Motor neuron (in vitro differentiated cells): ENCODE results near the gene PIAS4. TPM values are rescaled to one million over a fixed set of nuclear protein-coding genes. Genes with fewer than 3 reads are reported as not detected.
A peak's percentile ranks its signal among the peaks of the same experiment; 100 is the strongest.

Experiments used
- ATAC-seq, 8 experiments: fragments of 200-7000 bp; cut with Tn5 transposase; replicated peaks in 6 of 8; 2 replicates each; pipeline ENCODE4 v1.8.0; 2021; ENCODE audit warnings: mild to moderate bottlenecking in 8 of 8, moderate library complexity in 8 of 8
- H3K27ac ChIP-seq, 2 donors: fragments of 250-450 bp; sonication (Bioruptor Pico); 2 replicates each; pipeline ENCODE4 v1.9.0; 2021; ENCODE audit warnings: antibody characterized with exemption in 2 of 2, mild to moderate bottlenecking in 2 of 2, moderate library complexity in 1 of 2
- H3K4me1 ChIP-seq, 2 donors: fragments of 250-450 bp; sonication (Bioruptor Pico); replicated peaks in 1 of 2; 2 replicates each; pipeline ENCODE4 v1.6.1; 2021; ENCODE audit warnings: antibody characterized with exemption in 2 of 2, mild to moderate bottlenecking in 2 of 2, moderate library complexity in 1 of 2
- H3K4me3 ChIP-seq, 5 donors: fragments of 250-450 bp; sonication (Bioruptor Pico); 2 replicates each; pipeline ENCODE4 v1.9.0; 2021; ENCODE audit warnings: antibody characterized with exemption in 5 of 5, mild to moderate bottlenecking in 5 of 5, moderate library complexity in 4 of 5
- WGBS, 10 experiments: fragments of 450-650 bp; shearing (Covaris generic); methylation state at CpG; one replicate each; pipeline ENCODE4 v1.0.0; 2022; 5-methylcytosine and 5-hydroxymethylcytosine counted together
- in situ Hi-C, 9 experiments: fragments of 400-800 bp; cut with MboI; loops; one replicate each; pipeline ENCODE4 v1.15.0; 2021; ENCODE audit warnings: low sequenced_read_pairs in 9 of 9, low pct_unique_long_range_greater_than_20kb in 2 of 9; ENCODE audit not compliant: unreplicated experiment in 9 of 9
- total RNA-seq, 8 experiments: library from RNA; unstranded; fragments of 300-600 nt; gene quantifications; 2 replicates each; pipeline versions ENCODE4 v1.2.3 to v1.2.4, GENCODE V29; 2022

The PIAS4 gene
- total RNA-seq, 8 experiments from 2014 or later: 11.6 to 31.8 (median 22.6) TPM

- H3K4me1 ChIP-seq: peaks cover 15 to 22% of the 10 kb centered on the region in 2 donors
- no peak overlapping the region for H3K4me3 ChIP-seq
- WGBS, 10 experiments: 19 to 60% methylated on average over 1 to 3 of the region's 19 CpGs; no CpG with 5 or more reads in 8 of the 10 experiments
- in situ Hi-C loops: no loop called here
- peak overlapping the region; percentile 49 to 83 for H3K27ac ChIP-seq
- ATAC-seq: peak in 7 of 8 experiments; percentile 1 to 20 (median 5)
Observed at GRCh38 chr19:4059453-4059871, 51.9 kb downstream of the PIAS4 start.

DNA sequence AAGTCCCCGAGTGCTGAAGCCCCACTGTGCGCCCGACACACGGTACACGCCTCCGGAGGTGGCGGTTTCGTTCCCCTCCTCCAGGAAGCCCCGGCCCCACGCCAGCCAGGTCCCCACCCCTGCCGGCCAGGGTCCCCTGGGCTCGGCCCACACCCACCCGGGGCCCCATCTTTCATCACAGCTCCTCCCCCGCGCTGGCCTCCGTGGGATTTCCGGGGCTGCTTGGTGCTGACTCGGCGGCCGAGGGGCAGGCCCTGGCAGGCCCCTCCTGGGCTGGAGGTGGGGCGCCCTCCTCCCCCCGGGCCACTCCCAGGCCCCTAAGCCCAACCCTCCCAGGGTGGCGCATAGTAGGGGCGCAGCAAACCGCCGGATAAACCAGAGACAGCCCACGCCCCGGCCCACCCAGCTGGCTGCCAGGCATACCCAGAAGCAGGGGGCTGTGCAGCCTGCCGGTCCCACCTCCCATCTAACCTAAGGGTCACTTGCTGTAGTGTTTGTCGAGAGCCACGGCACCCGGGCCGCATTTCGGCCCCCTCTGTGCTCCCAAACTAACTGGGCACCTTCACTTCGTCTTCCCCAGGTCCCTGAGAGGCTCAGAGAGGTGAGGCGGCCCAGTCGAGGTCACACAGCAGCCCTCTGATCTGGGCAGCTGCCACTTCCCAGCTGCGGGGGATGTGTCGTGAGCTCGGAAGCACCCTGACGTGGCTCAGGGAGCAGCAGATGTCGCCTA is 52.5 kb downstream of the PIAS4 start:
- in situ Hi-C loops: no loop called here
- Histone ChIP-seq H3K27ac (peak overlapping the region; percentile 49 to 83), H3K4me1 (peaks cover 15 to 23% of the 10 kb centered on the region in 2 donors), H3K4me3 (no peak overlapping the region)
- peak in 3 of 8 experiments; percentile 4 to 14 (median 13) for ATAC-seq
- 11 to 82% (median 39%) methylated on average over 2 to 6 of the region's 42 CpGs; no CpG with 5 or more reads in 7 of the 10 experiments for WGBS, 10 experiments

DNA sequence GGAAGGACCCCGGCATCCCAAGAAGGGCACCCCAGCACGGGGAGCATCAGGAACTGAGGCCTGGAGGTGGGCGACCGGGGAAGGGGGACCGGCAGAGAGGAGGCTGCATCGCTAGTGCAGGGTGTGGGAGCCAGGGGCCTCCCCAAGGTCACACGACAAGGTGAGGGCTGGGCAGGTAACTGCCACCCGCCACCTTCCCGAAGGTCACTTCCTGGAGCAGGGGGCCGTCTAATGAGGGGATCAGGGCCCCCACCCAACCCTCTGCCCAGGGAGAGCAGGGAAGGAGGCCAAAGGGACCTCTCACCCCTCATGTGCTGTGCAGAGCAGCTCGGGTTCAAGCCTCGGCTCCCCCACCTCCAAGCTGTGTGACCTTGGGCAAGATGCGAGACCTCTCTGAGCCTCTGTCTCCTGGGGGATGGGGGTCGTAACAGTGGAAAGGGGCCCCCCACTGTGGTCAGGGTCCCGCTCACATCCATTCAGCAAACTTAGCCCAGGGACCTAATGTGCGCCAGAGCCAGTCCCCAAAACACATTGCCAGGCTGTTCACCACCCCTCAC is 53.2 kb downstream of the PIAS4 start:
- no peak overlapping the region for H3K27ac ChIP-seq
- H3K4me1 ChIP-seq: peaks cover 15 to 23% of the 10 kb centered on the region in 2 donors
- WGBS, 10 experiments: 80 to 100% (median 92%) methylated on average over 1 to 5 of the region's 16 CpGs; no CpG with 5 or more reads in 6 of the 10 experiments
- no peak for ATAC-seq
- H3K4me3 ChIP-seq: no peak overlapping the region
- in situ Hi-C loops: no loop called here

- WGBS, 10 experiments: 0% methylated on average over 2 of the region's 23 CpGs; no CpG with 5 or more reads in 9 of the 10 experiments
- in situ Hi-C loops: no loop called here
- no peak for ATAC-seq
- Histone ChIP-seq H3K4me3 (no peak overlapping the region), H3K4me1 (peaks cover 15 to 23% of the 10 kb centered on the region in 2 donors), H3K27ac (no peak overlapping the region)
Observed at GRCh38 chr19:4061178-4061682, 53.7 kb downstream of the PIAS4 start.

GRCh38 chr19:4061683-4062418 is 54.3 kb downstream of the PIAS4 start:
- WGBS, 10 experiments: 20 to 100% (median 94%) methylated on average over 1 to 13 of the region's 29 CpGs; no CpG with 5 or more reads in 4 of the 10 experiments
- peaks cover 15 to 23% of the 10 kb centered on the region in 2 donors for H3K4me1 ChIP-seq
- H3K27ac ChIP-seq: no peak overlapping the region
- in situ Hi-C loops: no loop called here
- no peak for ATAC-seq
- H3K4me3 ChIP-seq: no peak overlapping the region

GRCh38 chr19:4062419-4063368 is 55.2 kb downstream of the PIAS4 start:
- H3K4me1 ChIP-seq: peaks cover 15 to 23% of the 10 kb centered on the region in 2 donors
- no peak for ATAC-seq
- no peak overlapping the region for H3K4me3 ChIP-seq
- in situ Hi-C loops: no loop called here
- H3K27ac ChIP-seq: no peak overlapping the region
- WGBS, 10 experiments: 60 to 100% (median 85%) methylated on average over 1 to 5 of the region's 30 CpGs; no CpG with 5 or more reads in 5 of the 10 experiments

DNA sequence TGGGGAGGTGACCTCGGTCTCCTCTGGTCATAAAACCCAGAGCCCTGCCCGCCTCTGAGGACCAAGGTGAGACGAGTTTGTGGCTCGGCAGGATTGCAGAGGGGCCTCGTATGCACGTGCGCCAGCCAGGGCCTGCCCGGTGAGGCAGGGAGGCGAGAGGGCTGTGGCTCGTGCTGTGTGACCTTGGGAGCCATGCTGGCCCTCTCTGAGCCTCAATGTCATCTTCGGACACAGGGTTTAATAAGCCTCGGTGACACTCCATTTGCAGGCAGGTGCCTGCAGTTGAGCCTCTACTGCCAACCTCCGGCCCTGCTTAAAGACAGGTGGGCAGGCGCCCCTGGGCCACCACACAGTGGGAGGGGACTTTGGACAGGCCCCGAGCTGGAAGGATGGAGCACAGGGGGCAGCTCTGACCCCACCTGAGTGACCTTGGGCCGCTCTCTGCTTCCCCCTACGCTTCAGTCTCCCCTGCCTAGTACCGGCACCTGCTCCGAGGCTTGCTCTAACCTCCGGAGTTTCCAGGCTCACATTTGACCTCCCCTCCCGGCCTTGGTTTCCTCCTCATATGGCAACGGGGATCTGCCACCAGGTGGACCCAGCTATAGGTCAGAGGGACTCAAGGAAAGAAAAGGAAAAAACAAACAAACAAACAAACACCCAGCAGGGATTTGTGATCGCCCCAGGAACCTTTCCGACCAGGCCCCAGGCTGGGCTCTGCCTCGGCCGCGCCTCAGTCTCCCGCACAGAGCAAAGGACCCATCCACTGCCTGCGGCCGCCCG is 56.0 kb downstream of the PIAS4 start:
- in situ Hi-C loops: no loop called here

GRCh38 chr19:4064149-4064495 is 56.6 kb downstream of the PIAS4 start:
- Histone ChIP-seq H3K4me1 (peaks cover 14 to 19% of the 10 kb centered on the region in 2 donors), H3K27ac (peak overlapping the region in 1 of 2 donors; percentile 86), H3K4me3 (peak overlapping the region; percentile 61 to 99 (median 87))
- in situ Hi-C loops: no loop called here
- peak in 2 of 8 experiments; percentile 0 to 2 for ATAC-seq
- WGBS, 10 experiments: 0% methylated on average over 1 to 5 of the region's 24 CpGs; no CpG with 5 or more reads in 7 of the 10 experiments

More for the DNA sequence above, 56.0 kb downstream of the PIAS4 start:
- 4 to 31% (median 13%) methylated on average over 2 to 16 of the region's 31 CpGs; no CpG with 5 or more reads in 4 of the 10 experiments for WGBS, 10 experiments
- Histone ChIP-seq H3K4me1 (peaks cover 19 to 25% of the 10 kb centered on the region in 2 donors), H3K4me3 (peak overlapping the region; percentile 61 to 99 (median 87)), H3K27ac (peak overlapping the region in 1 of 2 donors; percentile 86)
- no peak for ATAC-seq

GRCh38 chr19:4064496-4065260 is 57.1 kb downstream of the PIAS4 start:
- in situ Hi-C loops: no loop called here
- Histone ChIP-seq H3K27ac (peak overlapping the region; percentile 81 to 86), H3K4me3 (peak overlapping the region; percentile 61 to 99 (median 87)), H3K4me1 (peaks cover 9 to 15% of the 10 kb centered on the region in 2 donors)
- no CpG with 5 or more reads among the region's 57 CpGs for WGBS, 10 experiments
- peak in 7 of 8 experiments; percentile 1 to 14 (median 5) for ATAC-seq

GRCh38 chr19:4065430-4066175 is 58.1 kb downstream of the PIAS4 start:
- in situ Hi-C loops: no loop called here
- H3K4me1 ChIP-seq: peaks cover 9 to 15% of the 10 kb centered on the region in 2 donors
- WGBS, 10 experiments: no CpG with 5 or more reads among the region's 98 CpGs
- peak overlapping the region; percentile 81 to 86 for H3K27ac ChIP-seq
- peak overlapping the region; percentile 66 to 99 (median 88) for H3K4me3 ChIP-seq
- ATAC-seq: peak; percentile 54 to 86 (median 78)
